K562 (cell line): Measurements from ENCODE around the gene PIP4K2C.
"Not testable (repeated sequence)": the region's sequence is repeated elsewhere in the genome, so short reads cannot be mapped to it uniquely, and the experiment has no call there.

ENCODE experiments used
- ARID2 ChIP-seq: fragments of 450-650 bp; IDR thresholded peaks from 2 replicates; pipeline ENCODE4 v1.6.1; 2017; ENCODE audit warnings: antibody characterized with exemption, mild to moderate bottlenecking
- EP400 ChIP-seq: fragments of 450-650 bp; IDR thresholded peaks from 2 replicates; pipeline ENCODE4 v1.6.1; 2017; ENCODE audit warnings: antibody characterized with exemption, mild to moderate bottlenecking, moderate library complexity
- ETV5 ChIP-seq: sonication (generic); formaldehyde crosslinking; IDR thresholded peaks from 2 replicates; pipeline ENCODE4 v1.4.0; 2020; ENCODE audit warnings: low read depth, mild to moderate bottlenecking, missing genetic modification reagents
- MAX ChIP-seq: sonication (generic); formaldehyde crosslinking; IDR thresholded peaks from 2 replicates; pipeline ENCODE4 v1.9.0; 2022; ENCODE audit warnings: mild to moderate bottlenecking, missing genetic modification reagents
- MCM2 ChIP-seq: fragments of 450-650 bp; IDR thresholded peaks from 2 replicates; pipeline ENCODE4 v1.6.1; 2017; ENCODE audit warnings: low read depth, mild to moderate bottlenecking
- RBM22 ChIP-seq: fragments of 200-400 bp; formaldehyde crosslinking; IDR thresholded peaks from 2 replicates; pipeline ENCODE4 v1.6.1; 2018; ENCODE audit warnings: low read length, low read depth; ENCODE audit not compliant: poor library complexity, severe bottlenecking
- TCF7L2 ChIP-seq: fragments of 150-350 bp; IDR thresholded peaks from 2 replicates; pipeline ENCODE4 v1.6.1; 2016; ENCODE audit warnings: low read depth, mild to moderate bottlenecking, low read length, moderate library complexity
- WHSC1 ChIP-seq: IDR thresholded peaks from one replicate; pipeline ENCODE4 v1.6.1; 2012; ENCODE audit warnings: low read length, control low read depth, inconsistent platforms
- YY1 ChIP-seq, 3 experiments: IDR thresholded peaks; 2 replicates each; pipeline ENCODE4 v1.6.1; 2011; ENCODE audit warnings: low read length in 2 of 3, mild to moderate bottlenecking in 2 of 3, moderate library complexity in 2 of 3, borderline replicate concordance in 1 of 3, control low read depth in 1 of 3, low read depth in 1 of 3; ENCODE audit not compliant: insufficient read depth in 3 of 3, insufficient replicate concordance in 2 of 3, control insufficient read depth in 1 of 3, insufficient read length in 1 of 3; ENCODE audit errors: extremely low read depth in 1 of 3
- ZBTB17 ChIP-seq: fragments of 450-650 bp; formaldehyde crosslinking; IDR thresholded peaks from 2 replicates; pipeline ENCODE4 v1.4.0; 2020; ENCODE audit warnings: mild to moderate bottlenecking
- TF ChIP-seq, protein P1 (sequence below), 3 experiments: IDR thresholded peaks in 2 of 3; conservative IDR thresholded peaks in 1 of 3; 2 replicates each; pipeline ENCODE4 v1.5.1; 2011 to 2012; ENCODE audit warnings: low read length in 3 of 3, mild to moderate bottlenecking in 3 of 3, control low read depth in 2 of 3, improper control_type of control experiment in 1 of 3, inconsistent platforms in 1 of 3, low read depth in 1 of 3, mixed read lengths in 1 of 3, moderate library complexity in 1 of 3; ENCODE audit not compliant: insufficient read depth in 2 of 3
- TF ChIP-seq, protein P2 (sequence below), 3 experiments: fragments of 200-800 bp in 1 of 3; fragments of 250-450 bp in 1 of 3; fragments of 450-650 bp in 1 of 3; sonication (Bioruptor Pico) in 1 of 3; sonication (Bioruptor generic) in 1 of 3; formaldehyde crosslinking in 1 of 3; IDR thresholded peaks; 2 replicates each; pipeline versions ENCODE4 v1.6.1 to v1.8.0; 2016 to 2022; ENCODE audit warnings: mild to moderate bottlenecking in 2 of 3, missing genetic modification characterization in 2 of 3, missing compliant biosample characterization in 1 of 3, moderate library complexity in 1 of 3

- TF ChIP-seq, protein P1, sequence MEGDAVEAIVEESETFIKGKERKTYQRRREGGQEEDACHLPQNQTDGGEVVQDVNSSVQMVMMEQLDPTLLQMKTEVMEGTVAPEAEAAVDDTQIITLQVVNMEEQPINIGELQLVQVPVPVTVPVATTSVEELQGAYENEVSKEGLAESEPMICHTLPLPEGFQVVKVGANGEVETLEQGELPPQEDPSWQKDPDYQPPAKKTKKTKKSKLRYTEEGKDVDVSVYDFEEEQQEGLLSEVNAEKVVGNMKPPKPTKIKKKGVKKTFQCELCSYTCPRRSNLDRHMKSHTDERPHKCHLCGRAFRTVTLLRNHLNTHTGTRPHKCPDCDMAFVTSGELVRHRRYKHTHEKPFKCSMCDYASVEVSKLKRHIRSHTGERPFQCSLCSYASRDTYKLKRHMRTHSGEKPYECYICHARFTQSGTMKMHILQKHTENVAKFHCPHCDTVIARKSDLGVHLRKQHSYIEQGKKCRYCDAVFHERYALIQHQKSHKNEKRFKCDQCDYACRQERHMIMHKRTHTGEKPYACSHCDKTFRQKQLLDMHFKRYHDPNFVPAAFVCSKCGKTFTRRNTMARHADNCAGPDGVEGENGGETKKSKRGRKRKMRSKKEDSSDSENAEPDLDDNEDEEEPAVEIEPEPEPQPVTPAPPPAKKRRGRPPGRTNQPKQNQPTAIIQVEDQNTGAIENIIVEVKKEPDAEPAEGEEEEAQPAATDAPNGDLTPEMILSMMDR (IDR thresholded peaks at IDR 0.05 in 2 of 3, conservative IDR thresholded peaks at IDR 0.05 in 1 of 3; ENCODE audit: insufficient read depth in 2 of 3, low read depth in 1 of 3, low read length in 3 of 3): not testable (repeated sequence)
- TF ChIP-seq EP400; MAX; ZBTB17; WHSC1; RBM22; MCM2; YY1 (IDR thresholded peaks at IDR 0.05; ENCODE audit: borderline replicate concordance in 1 of 3, control insufficient read depth in 1 of 3, extremely low read depth in 1 of 3, insufficient read depth in 3 of 3, insufficient read length in 1 of 3, insufficient replicate concordance in 2 of 3, low read depth in 1 of 3, low read length in 2 of 3); ETV5 (CRISPR knock-in tag); TCF7L2; ARID2: not testable (repeated sequence)
- TF ChIP-seq, protein P2, sequence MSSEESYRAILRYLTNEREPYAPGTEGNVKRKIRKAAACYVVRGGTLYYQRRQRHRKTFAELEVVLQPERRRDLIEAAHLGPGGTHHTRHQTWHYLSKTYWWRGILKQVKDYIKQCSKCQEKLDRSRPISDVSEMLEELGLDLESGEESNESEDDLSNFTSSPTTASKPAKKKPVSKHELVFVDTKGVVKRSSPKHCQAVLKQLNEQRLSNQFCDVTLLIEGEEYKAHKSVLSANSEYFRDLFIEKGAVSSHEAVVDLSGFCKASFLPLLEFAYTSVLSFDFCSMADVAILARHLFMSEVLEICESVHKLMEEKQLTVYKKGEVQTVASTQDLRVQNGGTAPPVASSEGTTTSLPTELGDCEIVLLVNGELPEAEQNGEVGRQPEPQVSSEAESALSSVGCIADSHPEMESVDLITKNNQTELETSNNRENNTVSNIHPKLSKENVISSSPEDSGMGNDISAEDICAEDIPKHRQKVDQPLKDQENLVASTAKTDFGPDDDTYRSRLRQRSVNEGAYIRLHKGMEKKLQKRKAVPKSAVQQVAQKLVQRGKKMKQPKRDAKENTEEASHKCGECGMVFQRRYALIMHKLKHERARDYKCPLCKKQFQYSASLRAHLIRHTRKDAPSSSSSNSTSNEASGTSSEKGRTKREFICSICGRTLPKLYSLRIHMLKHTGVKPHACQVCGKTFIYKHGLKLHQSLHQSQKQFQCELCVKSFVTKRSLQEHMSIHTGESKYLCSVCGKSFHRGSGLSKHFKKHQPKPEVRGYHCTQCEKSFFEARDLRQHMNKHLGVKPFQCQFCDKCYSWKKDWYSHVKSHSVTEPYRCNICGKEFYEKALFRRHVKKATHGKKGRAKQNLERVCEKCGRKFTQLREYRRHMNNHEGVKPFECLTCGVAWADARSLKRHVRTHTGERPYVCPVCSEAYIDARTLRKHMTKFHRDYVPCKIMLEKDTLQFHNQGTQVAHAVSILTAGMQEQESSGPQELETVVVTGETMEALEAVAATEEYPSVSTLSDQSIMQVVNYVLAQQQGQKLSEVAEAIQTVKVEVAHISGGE (CRISPR knock-in tag; IDR thresholded peaks at IDR 0.05): not testable (repeated sequence)
Measured at GRCh38 chr12:57618431-57618830, 27.4 kb downstream of the PIP4K2C start.
